ENCODE results near the gene STAT2. TPM values are rescaled to one million over a fixed set of nuclear protein-coding genes. Genes with fewer than 3 reads are reported as not detected.

The STAT2 gene
- total and polyA plus RNA-seq, 9 of the 15 experiments (the other 6 are each of a cell fraction or from before 2014, with no cell fraction given) = 15.5 to 46.9 (median 40.1) TPM

- TF ChIP-seq HMG20A (CRISPR knock-in tag; conservative IDR thresholded peaks at IDR 0.05) = no peak
- TF ChIP-seq EWSR1 (IDR thresholded peaks at IDR 0.05; ENCODE audit: borderline replicate concordance, low read depth, partially characterized antibody) = no peak
- TF ChIP-seq RBM14 (IDR thresholded peaks at IDR 0.05; ENCODE audit: borderline replicate concordance, insufficient read depth, low read depth, low read length) = no peak
- no peak for TF ChIP-seq MAFG (tag; conservative IDR thresholded peaks at IDR 0.05)
- no peak for TF ChIP-seq SNAPC5 (CRISPR knock-in tag; IDR thresholded peaks at IDR 0.05)
- TF ChIP-seq SMAD1 (IDR thresholded peaks at IDR 0.05; ENCODE audit: low read depth, low read length, partially characterized antibody) = peak; percentile 87
- TF ChIP-seq TGIF2 (CRISPR knock-in tag; IDR thresholded peaks at IDR 0.05) = no peak
- no peak for TF ChIP-seq MCM7 (IDR thresholded peaks at IDR 0.05)
- TF ChIP-seq ZNF561 (CRISPR knock-in tag; conservative IDR thresholded peaks at IDR 0.05) = no peak
- peak; percentile 51 for TF ChIP-seq ZFX (CRISPR knock-in tag; IDR thresholded peaks at IDR 0.05)
- TF ChIP-seq, protein P1, sequence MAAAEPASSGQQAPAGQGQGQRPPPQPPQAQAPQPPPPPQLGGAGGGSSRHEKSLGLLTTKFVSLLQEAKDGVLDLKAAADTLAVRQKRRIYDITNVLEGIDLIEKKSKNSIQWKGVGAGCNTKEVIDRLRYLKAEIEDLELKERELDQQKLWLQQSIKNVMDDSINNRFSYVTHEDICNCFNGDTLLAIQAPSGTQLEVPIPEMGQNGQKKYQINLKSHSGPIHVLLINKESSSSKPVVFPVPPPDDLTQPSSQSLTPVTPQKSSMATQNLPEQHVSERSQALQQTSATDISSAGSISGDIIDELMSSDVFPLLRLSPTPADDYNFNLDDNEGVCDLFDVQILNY (CRISPR knock-in tag; IDR thresholded peaks at IDR 0.05) = no peak
- TF ChIP-seq POLR2G (IDR thresholded peaks at IDR 0.05; ENCODE audit: low read depth, low read length) = peak; percentile 51
- peak; percentile 91; the same call in 1 of the 2 replicates for TF ChIP-seq BRD4 (IDR thresholded peaks at IDR 0.05)
- TF ChIP-seq DACH1 (IDR thresholded peaks at IDR 0.05; ENCODE audit: partially characterized antibody) = peak; percentile 83
- TF ChIP-seq LARP7 (IDR thresholded peaks at IDR 0.05) = no peak
- no peak for TF ChIP-seq ARID3B (CRISPR knock-in tag; IDR thresholded peaks at IDR 0.05; ENCODE audit: borderline replicate concordance)
- TF ChIP-seq ZNF232 (CRISPR knock-in tag; IDR thresholded peaks at IDR 0.05) = no peak
- TF ChIP-seq RBM17 (IDR thresholded peaks at IDR 0.05; ENCODE audit: borderline replicate concordance, low read depth, low read length) = no peak
- no peak for TF ChIP-seq POLR3A (IDR thresholded peaks at IDR 0.05; ENCODE audit: borderline replicate concordance, extremely low read depth, insufficient read depth, insufficient read length)
- no peak for TF ChIP-seq COPS2 (conservative IDR thresholded peaks at IDR 0.05)
- TF ChIP-seq ZNF263 (CRISPR knock-in tag; IDR thresholded peaks at IDR 0.05; ENCODE audit: borderline replicate concordance) = no peak
- TF ChIP-seq HNRNPUL1 (IDR thresholded peaks at IDR 0.05; ENCODE audit: low read length) = no peak
- TF ChIP-seq ZNF282 (CRISPR knock-in tag; IDR thresholded peaks at IDR 0.05) = no peak
- peak; percentile 77; the same call in 1 of the 2 replicates for TF ChIP-seq SREBF1 (IDR thresholded peaks at IDR 0.05; ENCODE audit: borderline replicate concordance, low read depth, low read length)
These were observed 23.3 kb downstream of the STAT2 start (continued) for GRCh38 chr12:56336361-56337167.

All from K562 (cell line).